ENCODE data around the gene ITPRIPL1.

The ITPRIPL1 gene

GRCh38 chr2:96359310-96359709 lies 34.2 kb downstream of the ITPRIPL1 start:
- DNase-seq (ENCODE audit: low spot score), result no peak

- no peak for DNase-seq (ENCODE audit: low spot score)
Measured at GRCh38 chr2:96359866-96360265, 34.7 kb downstream of the ITPRIPL1 start.

- no peak for DNase-seq (ENCODE audit: low spot score)
Measured at GRCh38 chr2:96361751-96362150, 36.6 kb downstream of the ITPRIPL1 start.

- DNase-seq (ENCODE audit: low spot score), result no peak
Measured at GRCh38 chr2:96369186-96369585, 44.1 kb downstream of the ITPRIPL1 start.

GRCh38 chr2:96374211-96374951 lies 49.3 kb downstream of the ITPRIPL1 start:
- no peak for DNase-seq (ENCODE audit: low spot score)

All from HuH-7 (cell line).